H7 (cell line): ENCODE data around the gene OVCA2. TPM values are rescaled to one million over a fixed set of nuclear protein-coding genes. Genes with fewer than 3 reads are reported as not detected.
"Not testable (repeated sequence)": the region's sequence is repeated elsewhere in the genome, so short reads cannot be mapped to it uniquely, and the experiment has no call there.

ENCODE experiments used
- DNase-seq: peaks from one replicate; pipeline ENCODE4 v3.0.0; 2012
- H3K27me3 ChIP-seq: 2 replicates; pipeline ENCODE4 v1.6.0; 2011; ENCODE audit warnings: mild to moderate bottlenecking, low read length; ENCODE audit not compliant: control insufficient read depth, insufficient read depth
- H3K36me3 ChIP-seq: replicated peaks from 2 replicates; pipeline ENCODE4 v1.5.1; 2011; ENCODE audit warnings: low read length; ENCODE audit not compliant: control insufficient read depth, insufficient read depth
- H3K4me3 ChIP-seq: 2 replicates; pipeline ENCODE4 v1.5.1; 2011; ENCODE audit warnings: low read depth, mild to moderate bottlenecking, control low read depth, low read length, moderate library complexity; ENCODE audit not compliant: insufficient read depth
- total RNA-seq: library from RNA; depleted of rRNA; stranded (reverse); fragments of >200 nt; shearing (Covaris generic); gene quantifications from 2 replicates; pipeline ENCODE4 v1.2.3, GENCODE V29; 2014

The OVCA2 gene
- total RNA-seq, 1 experiment from 2014 or later = 25.1 TPM

GRCh38 chr17:2008332-2009126 is 33.3 kb upstream of the OVCA2 start:
- Histone ChIP-seq H3K4me3 (no peak overlapping the region), H3K36me3 (no peaks in the 10 kb centered on the region), H3K27me3 (no peaks in the 10 kb centered on the region; the same call in 1 of the 2 replicates)
- no peak for DNase-seq

- Histone ChIP-seq H3K27me3 (no peaks in the 10 kb centered on the region; the same call in 1 of the 2 replicates), H3K4me3 (no peak overlapping the region), H3K36me3 (no peaks in the 10 kb centered on the region)
- no peak for DNase-seq
Observed at GRCh38 chr17:2009737-2010136, 32.1 kb upstream of the OVCA2 start.

GRCh38 chr17:2011411-2012371 is 30.1 kb upstream of the OVCA2 start:
- no peaks in the 10 kb centered on the region; the same call in 1 of the 2 replicates for H3K27me3 ChIP-seq
- DNase-seq = peak; percentile 85
- no peak overlapping the region for H3K4me3 ChIP-seq
- H3K36me3 ChIP-seq = no peaks in the 10 kb centered on the region

GRCh38 chr17:2012499-2012898 is 29.3 kb upstream of the OVCA2 start:
- no peak for DNase-seq
- Histone ChIP-seq H3K4me3 (no peak overlapping the region), H3K27me3 (no peaks in the 10 kb centered on the region; the same call in 1 of the 2 replicates), H3K36me3 (no peaks in the 10 kb centered on the region)

DNA sequence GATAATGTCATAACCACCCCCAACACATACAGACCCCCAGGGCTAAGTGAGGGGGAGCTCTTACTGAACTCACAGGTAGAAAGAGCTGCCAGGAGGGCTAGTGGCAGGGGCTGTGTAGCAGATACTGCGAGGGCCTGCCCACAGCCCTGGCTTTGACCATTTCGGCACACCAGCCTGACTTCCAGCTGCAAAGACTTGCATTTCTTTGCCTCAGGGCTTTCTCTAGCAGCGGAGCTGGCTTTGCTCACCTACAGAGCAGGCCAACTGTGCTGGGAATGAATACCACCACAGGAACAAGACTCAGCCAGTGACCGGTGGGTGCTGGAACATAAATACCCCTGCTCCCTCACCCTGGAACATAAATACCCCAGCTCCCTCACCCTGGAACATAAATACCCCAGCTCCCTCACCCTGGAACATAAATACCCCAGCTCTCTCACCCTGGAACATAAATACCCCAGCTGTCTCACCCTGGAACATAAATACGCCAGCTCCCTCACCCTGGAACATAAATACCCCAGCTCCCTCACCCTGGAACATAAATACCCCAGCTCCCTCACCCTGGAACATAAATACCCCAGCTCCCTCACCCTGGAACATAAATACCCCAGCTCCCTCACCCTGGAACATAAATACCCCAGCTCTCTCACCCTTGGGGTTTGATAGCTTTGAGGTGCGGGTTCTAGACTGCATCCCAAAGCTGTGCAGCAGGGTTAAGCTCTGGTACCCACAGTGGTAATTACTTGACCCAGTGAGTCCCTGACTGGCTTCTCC is 28.4 kb upstream of the OVCA2 start:
- DNase-seq, H3K27me3 ChIP-seq, H3K4me3 ChIP-seq, H3K36me3 ChIP-seq: not testable (repeated sequence)

- peaks cover 4% of the 10 kb centered on the region for H3K27me3 ChIP-seq
- H3K4me3 ChIP-seq = no peak overlapping the region
Observed at GRCh38 chr17:2013994-2014317, 27.9 kb upstream of the OVCA2 start.

GRCh38 chr17:2015314-2015713 is 26.5 kb upstream of the OVCA2 start:
- DNase-seq = no peak
- Histone ChIP-seq H3K4me3 (no peak overlapping the region), H3K27me3 (peaks cover 4% of the 10 kb centered on the region), H3K36me3 (no peaks in the 10 kb centered on the region)

More at GRCh38 chr17:2013994-2014317, 27.9 kb upstream of the OVCA2 start:
- DNase-seq = no peak
- H3K36me3 ChIP-seq = no peaks in the 10 kb centered on the region

GRCh38 chr17:2016494-2016893 is 25.3 kb upstream of the OVCA2 start:
- no peak for DNase-seq
- Histone ChIP-seq H3K4me3 (no peak overlapping the region), H3K36me3 (no peaks in the 10 kb centered on the region), H3K27me3 (peaks cover 4% of the 10 kb centered on the region)

DNA sequence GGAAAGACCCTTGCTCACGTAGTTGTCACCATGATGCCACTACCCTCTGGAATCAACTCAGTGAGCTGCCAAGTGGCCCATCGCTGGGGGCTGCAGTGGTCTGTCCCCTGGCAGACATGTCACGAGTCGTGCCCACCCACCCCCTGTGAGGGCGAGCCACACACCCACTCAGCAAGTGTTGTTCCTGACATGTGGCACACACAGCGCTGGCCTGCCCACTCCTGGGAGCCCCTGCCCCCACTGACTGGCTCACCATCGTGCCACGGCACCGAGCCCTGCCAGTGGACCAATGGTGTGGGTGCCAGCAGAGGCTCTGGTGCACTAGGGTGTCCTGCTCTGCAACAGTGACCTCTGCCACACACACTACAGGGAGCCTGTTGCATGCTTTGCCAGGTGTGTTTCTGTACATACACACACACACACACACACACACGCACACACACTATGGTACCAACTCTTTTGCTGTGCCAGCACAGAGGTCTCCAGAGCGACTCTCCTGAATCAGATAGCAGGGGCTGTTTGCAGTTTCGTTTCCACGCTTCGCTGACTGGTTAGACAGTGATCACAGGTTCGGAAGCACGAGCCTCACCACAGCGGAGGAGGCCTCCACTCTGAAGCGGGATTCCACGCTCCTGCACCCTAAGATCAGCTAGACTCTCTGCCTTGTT is 24.4 kb upstream of the OVCA2 start:
- Histone ChIP-seq H3K27me3 (peaks cover 4% of the 10 kb centered on the region), H3K4me3 (no peak overlapping the region), H3K36me3 (no peaks in the 10 kb centered on the region)
- no peak for DNase-seq

DNA sequence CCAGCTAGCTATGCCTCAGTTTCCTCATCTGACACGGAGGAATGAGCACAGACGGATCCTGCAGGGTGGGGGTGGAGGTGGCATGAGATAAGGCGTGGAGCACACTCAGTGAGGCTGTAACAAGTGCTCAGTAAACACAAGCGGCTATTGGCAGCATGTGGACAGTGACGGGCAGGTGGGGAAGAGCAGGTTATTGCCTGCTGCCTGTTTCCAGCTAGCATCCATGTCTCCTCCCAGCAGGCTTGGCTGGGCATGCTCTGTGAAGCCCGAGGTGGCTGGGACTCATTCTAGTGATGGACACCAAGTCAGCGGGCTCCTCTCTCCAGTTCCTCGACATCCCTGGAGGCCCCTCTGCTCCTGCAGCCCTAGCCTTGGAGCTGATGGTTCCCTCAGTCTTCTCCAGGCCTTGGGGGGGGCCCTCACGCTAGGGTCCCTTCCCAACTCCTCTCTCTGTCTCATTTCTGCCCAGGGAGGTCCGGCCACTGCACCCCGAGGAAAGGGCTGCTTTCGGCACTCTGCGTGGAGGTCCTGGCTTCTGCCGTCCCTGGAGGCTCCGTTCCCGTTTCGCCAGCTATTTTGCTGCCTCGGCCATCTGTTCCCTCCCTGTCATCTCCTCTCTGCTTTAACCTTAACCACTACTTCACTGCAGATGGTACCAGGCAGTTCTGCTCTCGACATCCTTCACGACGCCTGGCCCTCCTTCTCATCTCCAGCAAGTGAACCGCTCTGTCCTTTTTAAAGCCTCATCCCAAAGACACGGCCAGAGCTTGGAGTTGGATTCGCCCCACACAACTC is 22.9 kb upstream of the OVCA2 start:
- Histone ChIP-seq H3K27me3 (peaks cover 18% of the 10 kb centered on the region), H3K36me3 (no peaks in the 10 kb centered on the region), H3K4me3 (no peak overlapping the region)
- no peak for DNase-seq

- Histone ChIP-seq H3K36me3 (no peaks in the 10 kb centered on the region), H3K4me3 (no peak overlapping the region), H3K27me3 (peaks cover 27% of the 10 kb centered on the region)
- no peak for DNase-seq
Observed at GRCh38 chr17:2019723-2020122, 22.1 kb upstream of the OVCA2 start.

- Histone ChIP-seq H3K27me3 (peaks cover 37% of the 10 kb centered on the region), H3K4me3 (no peak overlapping the region), H3K36me3 (no peaks in the 10 kb centered on the region)
- no peak for DNase-seq
Observed at GRCh38 chr17:2020721-2021120, 21.1 kb upstream of the OVCA2 start.

- Histone ChIP-seq H3K4me3 (no peak overlapping the region), H3K27me3 (peaks cover 54% of the 10 kb centered on the region), H3K36me3 (no peaks in the 10 kb centered on the region)
- no peak for DNase-seq
Observed at GRCh38 chr17:2022647-2023240, 19.1 kb upstream of the OVCA2 start.
